NCI-H748 (cell line): ENCODE measurements around the gene ATP11A.

Source experiments
- DNase-seq: peaks from one replicate; lab custom pipeline; 2025; ENCODE audit not compliant: unreplicated experiment; lab: John Stamatoyannopoulos, UW

ATP11A gene

DNA sequence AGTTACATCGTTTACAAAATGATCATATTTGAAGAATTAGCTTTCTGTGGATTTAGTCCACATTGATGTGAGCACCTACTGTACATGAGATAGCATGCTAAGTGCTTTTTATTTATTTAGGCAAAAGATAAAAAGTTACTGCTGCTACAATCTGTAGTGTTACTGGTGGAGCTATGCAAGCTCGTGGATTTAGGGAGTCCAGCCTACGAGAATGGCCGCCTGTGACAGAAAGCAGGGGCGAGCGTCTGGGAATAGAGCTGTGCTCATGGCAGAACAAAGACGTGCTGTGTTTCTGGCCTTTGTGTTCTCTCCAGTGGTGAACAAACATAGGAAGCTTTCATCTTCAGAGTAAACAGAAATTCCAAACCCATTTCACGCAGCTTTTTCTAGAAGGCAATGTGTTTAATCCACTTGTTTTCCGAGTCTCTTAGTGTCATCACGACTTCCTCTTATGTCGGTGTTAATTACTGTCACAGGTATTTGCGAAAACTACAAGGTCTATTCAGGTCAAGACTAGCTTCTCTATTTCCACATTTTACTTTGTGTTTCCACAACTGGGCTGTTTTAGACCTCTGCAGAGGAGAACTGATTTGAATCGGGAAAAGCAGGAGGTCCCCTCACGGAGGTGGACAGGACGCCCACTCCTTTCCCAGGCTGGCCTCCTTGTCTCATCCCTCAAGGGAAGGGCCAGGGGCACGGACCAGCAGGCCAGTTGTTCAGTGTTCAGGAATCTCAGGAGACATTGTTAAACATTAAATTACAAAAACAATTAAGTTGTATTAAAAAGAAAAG, 67.3 kb downstream of the ATP11A start:
- peak; percentile 93 for DNase-seq

DNA sequence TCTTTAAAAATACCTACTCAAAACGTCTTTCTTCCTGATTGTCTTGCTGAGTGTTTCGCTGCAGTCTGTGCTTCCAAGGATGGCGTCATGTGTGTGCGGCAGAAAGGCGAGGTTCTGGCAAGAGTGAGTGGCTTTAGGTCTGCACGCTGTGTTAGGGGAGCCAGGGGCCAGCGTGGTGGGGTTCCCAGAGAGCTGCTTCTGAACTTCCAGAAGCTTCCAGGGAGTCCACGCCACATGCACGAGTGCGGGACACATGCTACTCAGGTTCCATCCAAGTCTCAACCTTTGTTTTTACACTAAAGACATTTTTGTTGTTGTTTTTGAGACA, 67.9 kb downstream of the ATP11A start:
- no peak for DNase-seq

DNA sequence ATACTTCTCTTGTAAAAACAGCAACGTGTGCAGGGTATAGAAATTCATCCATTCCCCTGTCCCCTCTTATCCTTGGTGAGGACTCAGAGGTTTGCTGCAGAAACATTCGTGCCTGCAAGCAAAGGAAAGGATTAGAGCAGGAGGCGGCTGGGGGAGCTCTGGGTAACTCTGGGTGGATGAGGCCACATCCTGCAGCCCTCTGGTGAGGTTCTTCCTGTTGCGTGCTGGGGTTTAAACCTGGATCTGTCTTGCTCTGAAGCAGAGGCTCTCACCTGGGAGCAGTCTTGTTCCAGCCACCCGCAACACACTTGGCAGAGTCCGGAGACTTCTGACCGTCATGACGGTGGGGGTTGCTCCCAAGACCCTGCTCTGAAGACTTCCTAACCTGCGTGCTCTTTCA, 69.2 kb downstream of the ATP11A start:
- no peak for DNase-seq

DNA sequence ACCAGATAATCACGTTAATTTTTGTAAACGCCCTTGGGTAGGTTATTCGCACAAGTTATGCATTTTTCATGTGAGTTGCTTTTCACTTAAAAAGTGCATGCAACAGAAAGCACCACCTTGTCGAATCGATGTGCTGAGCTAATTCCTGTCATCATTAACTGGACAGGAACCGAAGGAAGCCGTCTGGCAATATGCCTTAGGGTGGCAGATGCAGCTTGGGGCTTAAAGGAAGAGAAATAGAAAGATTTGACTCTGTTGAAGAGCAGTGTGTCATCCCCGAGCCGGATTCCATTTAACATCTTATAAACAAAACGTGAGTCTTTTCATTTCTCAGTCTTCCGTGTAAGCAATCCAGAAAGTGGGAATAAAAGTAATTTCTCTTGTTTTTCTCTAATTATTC, 70.0 kb downstream of the ATP11A start:
- no peak for DNase-seq

DNA sequence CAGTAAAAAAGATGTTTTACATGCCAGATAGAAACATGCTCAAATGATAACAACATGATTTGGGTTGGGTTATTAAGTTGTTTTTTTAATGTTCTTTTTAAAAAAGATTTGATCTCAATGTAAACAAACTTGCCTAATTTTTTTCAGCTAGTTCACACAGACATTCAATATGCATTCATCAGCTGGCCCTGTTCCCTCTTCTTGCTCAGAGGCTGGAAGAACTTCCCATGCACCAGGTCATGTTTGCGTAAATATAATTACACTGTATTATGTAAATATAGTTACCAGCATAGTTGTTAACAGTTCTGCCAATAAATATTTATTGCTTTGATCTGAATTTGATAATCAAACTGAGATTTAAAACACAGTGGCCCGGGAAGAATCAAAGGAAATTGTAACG, 70.6 kb downstream of the ATP11A start:
- DNase-seq: no peak

DNA sequence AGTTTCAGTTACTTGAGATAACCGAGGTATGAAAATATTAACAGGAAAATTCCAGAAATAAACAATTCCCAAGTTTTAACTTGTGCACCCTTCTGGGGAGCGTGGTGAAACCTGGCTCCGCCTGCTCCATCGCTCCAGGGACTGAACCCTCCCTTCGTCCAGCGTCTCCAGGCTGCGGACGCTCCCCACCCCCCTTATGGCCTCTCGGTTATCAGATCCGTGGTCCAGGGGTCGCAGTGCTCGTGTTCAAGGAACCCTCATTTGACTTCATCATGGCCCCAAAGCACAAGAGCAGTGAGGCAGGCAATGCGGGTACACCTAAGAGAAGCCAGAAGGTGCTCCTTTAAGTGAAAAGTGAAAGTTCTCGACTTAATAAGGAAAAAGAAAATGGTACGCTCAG, 71.1 kb downstream of the ATP11A start:
- DNase-seq: no peak

DNA sequence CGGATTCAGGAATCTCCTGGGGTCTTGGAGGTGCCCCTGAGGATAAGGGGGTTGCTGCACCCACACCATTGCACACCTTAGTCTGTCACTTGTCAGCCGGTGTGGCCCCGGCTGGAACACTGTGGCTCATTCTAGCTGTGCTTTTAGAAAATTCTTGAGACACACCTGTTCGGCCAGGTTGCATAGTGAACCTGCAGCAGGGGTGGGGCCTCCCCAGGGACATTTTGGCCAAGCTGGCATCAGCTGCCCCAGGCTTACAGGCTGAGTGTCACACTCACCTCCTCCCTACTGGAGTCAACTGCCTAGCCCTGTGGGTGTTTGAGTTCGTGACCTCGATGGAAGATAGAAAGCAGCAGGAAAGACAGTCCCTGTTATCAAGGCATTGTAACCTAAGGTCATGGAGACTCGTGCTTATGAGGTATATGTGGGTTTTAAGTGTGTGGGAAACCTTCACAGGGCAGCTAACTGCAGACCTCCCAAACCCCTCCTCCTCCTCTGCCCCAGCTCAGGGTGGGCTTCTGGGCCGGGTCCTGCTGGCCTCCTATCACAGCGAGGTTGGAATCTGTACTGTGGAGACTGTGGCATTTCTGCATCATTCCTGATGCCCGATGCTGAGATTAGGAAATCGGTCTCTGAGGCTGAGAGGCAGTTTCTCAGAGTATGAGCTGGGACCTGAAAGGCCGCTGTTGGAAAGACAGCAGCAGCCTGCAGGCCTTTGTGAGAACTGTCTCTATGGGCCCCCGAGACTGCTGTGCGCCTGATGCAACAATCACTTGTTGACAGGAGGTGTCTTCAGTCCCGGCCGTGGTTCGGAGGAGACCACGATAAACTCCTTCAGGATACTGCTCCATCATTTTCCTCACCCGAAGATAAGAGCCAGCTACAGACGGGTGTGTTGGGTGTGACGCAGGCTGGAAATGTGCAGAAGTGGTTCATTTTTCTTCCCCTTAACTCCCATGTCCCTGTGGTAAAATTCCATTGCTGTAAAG, 72.2 kb downstream of the ATP11A start:
- DNase-seq: no peak

DNA sequence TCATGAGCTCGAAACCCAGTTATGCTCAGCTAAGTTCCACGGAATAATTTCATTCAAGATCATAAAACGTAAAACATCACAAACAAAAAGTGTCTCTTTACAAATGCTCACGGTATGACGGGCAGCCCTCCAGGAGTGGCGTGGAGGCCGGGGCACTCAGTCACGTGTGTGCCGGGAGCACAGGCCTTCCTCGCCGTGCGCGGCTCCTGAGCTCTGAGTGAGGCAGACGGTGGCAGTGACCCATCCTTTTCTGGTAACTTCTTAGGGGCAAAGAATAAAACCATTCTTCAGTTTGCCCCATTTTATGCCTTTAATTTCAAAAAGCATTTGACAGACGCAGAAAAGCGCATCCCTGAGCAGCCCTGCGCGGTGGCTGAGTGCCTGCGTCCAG, 72.8 kb downstream of the ATP11A start:
- no peak for DNase-seq

DNA sequence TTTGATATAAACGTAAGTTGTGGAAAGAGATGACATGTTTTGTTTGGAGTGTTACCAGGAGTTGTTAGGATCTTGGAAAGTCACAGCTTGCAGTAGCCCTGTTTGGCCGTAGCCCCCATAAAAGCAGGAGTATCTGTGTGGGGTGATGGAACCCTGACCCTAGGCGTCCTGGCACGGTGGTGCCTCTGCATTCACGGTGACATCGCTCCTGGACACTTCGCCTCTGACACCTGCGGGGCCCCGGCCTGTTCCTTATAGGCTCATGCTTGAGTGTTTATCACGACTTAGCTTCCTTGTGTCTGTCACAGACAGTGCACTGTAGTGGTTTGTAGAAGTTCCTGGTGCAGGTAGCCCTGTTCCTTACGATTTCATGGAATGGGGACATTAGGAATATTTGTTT, 74.2 kb downstream of the ATP11A start:
- DNase-seq: no peak

DNA sequence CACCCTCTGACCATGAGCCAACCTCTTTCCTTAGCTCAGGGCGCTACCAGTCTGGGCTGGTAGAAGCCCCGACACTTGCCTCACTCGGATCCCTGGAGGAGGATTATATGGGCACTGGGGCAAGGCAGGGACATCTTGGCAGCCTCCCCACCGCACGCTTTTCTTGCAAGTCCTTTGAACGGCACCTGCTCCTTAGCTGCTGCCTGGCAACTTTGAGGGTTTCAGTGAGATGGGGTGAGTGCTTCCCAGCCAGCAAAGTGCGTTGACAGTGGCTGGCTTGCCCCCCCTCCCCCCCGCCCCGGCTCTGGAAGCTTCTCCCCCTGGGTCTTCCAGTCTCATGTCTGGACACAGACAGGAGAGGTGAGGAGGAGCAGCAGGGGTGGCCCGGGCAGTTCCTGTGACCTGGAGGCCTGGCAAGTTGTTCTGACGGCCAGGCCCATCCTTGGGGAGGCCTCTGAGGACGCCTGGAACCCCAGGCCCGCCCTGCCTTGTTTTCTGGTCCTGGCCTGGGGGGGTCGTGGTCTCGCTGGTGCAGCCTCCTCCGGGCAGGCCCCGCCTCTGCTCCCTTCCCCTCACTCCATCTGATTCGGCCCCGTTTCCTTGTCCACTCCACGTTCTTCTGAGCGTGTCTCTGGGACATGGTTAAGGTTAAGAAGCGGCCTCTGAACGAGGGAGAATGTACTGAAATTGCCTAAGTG, 75.2 kb downstream of the ATP11A start:
- DNase-seq: no peak

DNA sequence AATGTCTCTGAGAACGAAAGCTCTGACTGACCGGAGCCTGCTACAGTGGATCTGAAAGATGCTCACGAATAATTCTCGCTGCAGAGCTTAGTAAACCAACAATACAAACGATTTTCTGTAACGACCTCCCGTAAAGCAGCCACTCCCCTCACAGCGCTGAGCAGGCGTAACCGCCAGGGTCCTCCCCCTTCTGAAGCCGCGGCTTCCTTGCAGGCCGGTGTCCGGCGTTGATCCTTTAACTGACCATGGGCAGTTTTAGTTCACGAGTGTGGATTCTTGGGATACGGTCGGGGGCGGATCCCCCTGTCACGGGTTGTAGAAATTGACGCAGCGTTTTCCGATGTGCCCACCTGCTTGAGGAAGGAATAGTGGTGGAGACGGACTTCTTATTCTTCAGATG, 75.9 kb downstream of the ATP11A start:
- peak; percentile 22 for DNase-seq

DNA sequence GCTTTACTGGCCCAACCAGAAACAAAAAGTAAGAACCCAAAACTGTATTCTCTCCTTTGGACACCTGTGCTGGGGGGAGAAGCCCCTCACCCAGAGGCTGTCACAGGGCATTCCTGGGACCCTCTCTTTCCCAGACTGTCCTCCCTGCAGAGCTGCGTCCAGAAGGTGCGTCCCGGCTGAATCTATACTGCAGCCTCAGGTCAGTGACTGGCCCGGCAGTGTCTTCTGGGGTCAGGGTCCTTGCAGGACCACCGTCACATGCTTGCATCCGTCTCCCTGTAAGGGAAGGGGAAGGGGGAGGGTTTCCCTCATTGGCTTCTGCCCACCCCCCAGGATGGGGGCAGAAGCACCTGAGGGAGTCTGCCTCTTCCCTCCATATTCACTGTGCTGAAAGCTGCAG, 76.5 kb downstream of the ATP11A start:
- no peak for DNase-seq

DNA sequence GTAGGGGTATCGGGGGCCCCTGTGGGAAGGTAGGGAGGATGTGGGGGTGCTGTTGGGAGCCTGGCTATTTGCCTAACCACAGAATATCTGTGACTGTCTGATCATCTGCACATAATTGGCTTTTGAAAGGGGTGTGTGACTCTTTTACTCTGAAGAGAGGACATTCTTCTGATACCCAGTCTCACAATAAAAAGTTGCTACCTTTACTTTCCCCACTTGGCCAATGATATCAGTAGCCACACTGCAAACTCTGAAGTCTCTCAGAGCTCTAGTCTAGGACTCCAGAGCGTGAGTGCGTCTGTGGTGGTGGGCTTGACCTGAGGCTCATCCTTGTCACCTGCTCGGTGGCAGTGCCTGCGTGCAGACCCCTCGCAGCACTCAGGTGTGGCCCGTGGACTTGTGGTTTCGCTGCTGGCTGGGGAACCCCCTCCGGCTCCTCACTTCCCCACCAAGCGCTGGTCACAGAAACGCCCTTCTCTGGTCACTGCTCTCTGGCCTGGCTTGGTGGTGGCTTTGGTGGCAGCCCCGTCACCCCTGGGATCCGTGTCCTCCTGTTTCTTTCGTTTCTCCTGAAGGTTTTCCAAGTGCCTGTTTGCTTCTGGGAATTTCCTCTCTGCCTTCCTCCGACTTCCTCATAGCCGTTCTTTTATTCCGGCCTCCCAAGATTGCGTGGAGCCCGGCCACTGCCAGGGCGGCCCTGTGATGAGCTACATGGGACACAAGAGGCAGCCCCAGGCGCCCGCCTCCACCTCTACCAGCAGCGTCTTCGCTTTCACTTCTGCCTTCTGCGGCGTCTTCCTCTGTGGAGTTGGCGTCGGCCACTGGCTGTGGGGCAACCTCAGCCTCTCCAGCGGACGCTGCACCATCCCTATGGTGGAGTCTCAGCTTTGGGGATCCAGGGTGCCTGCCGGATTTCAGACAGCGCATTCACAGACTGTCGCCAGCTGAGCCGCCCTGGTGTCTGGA, 78.0 kb downstream of the ATP11A start:
- DNase-seq: no peak

DNA sequence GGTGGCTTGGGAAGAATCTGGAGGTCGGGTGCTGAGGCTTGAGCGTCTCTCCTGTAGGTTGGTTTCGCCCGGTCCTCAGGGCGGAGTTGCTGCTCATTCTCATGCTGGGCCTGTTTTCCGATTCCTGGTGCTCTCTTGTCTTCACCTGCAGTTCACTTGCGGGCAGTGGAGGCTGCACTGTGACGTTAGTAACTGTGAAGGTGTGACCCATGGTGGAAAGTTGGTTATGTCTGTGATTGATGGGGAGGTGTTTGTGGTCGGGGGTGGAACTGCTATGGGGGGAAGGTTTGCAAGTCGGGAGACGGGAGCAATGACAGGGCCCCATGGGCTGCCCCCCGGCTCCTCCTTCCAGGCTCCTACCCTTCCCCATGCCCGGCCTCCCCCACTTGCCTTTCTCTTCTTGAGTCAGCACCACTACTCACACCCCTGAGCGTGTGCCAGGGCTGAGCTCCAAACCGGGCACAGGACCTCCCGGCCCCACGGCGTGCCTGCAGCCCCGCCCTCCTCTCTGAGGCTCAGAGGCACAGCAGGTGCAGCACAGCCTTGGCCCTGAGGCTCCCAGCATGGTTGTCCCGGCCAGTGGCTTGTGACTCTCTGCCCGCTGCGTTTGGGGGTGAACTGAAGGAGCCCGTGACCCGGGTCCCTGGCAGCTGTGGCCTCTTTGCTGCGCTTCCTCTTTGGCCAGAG, 79.1 kb downstream of the ATP11A start:
- no peak for DNase-seq

DNA sequence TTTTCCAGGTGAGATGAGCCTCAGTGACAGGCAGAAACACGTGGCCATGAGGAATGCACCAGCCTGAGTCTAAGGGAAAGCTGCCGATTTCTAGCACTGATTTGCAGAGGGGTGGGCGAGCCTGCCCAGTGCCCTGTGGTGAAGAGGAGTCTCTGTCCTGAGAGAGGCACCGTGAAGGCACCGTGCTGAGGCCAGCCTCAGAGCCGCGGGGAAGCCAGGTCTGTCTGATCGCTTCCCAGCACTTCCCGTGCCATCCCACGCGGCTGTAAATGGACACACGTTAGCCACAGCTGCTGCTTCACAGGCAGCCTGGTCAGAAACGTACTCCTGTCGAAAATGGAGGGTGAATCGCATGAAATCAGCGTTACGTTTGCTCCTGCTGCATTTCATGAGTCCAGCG, 79.8 kb downstream of the ATP11A start:
- peak; percentile 46 for DNase-seq

DNA sequence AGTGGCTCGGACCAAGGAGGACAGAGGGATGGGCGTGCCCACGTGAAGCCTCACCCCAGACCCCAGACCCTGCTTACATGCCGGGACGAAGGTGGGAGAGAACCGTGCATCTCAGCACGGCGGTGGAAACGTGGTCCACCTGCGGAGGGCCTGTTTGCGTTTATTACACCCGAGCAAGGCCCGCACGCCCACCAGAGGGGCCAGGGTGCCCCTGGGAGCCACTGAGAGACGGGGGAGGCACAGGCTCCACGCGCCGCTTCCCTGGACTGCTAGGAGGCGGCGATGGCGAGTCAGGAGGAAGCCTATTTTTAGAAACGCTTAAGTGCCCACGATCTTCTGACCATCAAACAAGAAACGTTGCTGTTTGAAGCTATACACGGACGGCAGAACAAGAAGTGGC, 80.7 kb downstream of the ATP11A start:
- DNase-seq: no peak

DNA sequence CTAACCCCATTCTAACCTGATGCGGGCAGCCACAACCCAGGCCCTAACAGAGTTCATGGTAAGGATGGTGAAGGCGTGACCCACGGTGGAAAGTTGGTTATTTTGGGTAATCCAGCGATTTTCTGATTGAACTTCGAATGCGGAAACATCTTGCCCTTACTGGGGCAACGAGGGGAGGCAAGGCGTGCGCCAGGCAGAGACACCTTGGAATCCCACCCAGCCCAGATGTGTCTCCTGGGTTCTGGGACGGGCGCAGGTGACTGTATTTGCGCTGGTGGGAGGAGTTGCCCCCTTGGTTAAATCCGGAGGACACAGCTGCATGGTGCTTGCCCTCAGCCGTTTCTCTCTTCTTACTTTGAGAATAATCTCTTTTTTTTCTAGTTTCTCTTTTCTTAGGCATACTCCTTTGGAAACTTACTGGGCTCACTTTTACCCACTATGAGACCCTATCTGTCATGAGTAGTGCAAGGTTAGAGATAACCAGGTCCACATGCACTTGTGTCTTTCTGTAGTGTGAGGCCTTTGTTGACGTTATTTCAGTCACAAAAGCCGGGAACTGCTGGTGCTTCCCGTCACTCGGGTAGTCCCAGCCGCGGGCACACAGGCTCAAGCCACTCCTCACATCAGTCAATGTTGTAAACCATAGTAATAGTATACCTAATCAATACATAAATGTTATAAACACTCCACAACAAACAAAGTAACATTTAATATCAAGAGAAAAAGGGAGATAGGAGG, 81.5 kb downstream of the ATP11A start:
- peak; percentile 64 for DNase-seq

DNA sequence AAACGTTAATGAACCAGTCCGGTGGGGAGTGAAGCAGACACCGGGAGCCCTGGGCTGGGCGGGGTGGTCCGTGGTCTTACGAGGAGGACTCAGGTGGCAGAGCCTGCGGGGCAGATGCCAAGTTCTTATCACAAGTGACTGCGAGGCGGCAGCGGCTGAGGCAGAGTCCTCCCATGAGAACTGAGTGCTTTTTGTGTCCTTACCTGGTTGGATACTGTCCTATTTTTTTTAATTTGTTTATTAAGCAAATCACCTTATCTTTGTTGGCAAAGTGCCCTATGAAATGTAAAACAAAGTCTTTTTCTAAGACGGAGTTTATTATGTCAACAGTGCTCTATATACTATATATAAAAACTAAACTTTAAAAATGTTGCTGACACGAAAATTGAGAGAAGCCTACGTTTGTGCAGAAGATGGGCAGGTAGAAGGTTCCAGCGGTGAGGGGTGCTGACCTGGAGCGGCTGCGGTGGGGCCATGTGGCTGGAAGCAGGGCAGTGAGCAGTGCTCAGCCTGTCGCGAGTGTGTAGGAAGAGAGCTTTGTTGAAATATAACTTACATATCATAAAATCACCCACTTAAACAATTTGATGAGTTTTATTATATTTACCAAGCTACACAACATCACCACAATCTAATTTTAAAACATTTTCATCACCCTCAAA, 82.2 kb downstream of the ATP11A start:
- peak; percentile 63 for DNase-seq

DNA sequence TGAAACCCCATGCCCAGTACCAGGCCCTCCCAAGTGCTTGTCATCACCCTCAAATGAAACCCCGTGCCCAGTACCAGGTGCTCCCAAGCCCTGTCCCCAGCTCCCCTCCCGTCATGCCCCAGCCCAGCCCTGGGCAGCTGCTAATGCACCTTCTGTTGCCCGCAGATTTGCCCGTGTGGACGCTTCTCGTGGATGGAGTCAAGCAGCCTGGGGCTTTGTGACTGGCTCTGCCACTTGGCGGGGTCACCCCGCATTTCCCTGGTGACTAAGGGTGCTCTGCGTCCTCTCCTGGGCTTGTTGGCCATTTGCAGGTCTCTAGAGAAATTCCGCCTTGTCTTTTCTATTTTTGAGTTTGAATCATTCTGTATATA, 82.7 kb downstream of the ATP11A start:
- DNase-seq: no peak
